Testis (tissue), 3 donors: ENCODE results near the gene ETV7. TPM values are rescaled to one million over a fixed set of nuclear protein-coding genes. Genes with fewer than 3 reads are reported as not detected.

Experiments used
- DNase-seq: peaks from one replicate; pipeline ENCODE4 v3.0.0-alpha.2; 2019
- H3K27ac ChIP-seq, 2 donors: fragments of 200-600 bp; sonication (generic); one replicate each; pipeline ENCODE4 v1.5.1; 2019
- H3K27me3 ChIP-seq: fragments of 200-600 bp; sonication (generic); one replicate; pipeline ENCODE4 v1.5.1; 2019
- H3K36me3 ChIP-seq: fragments of 200-600 bp; sonication (generic); one replicate; pipeline ENCODE4 v1.5.1; 2017; ENCODE audit warnings: low read depth; ENCODE audit errors: missing control alignments
- H3K4me1 ChIP-seq: fragments of 200-600 bp; sonication (generic); one replicate; pipeline ENCODE4 v1.5.1; 2019
- H3K4me3 ChIP-seq, 2 donors: fragments of 200-600 bp; sonication (generic); one replicate each; pipeline ENCODE4 v1.5.1; 2017 to 2019
- H3K9me3 ChIP-seq: fragments of 200-600 bp; sonication (generic); one replicate; pipeline ENCODE4 v1.5.1; 2017
- POLR2A ChIP-seq: fragments of 450-650 bp; IDR thresholded peaks from one replicate; pipeline ENCODE4 v1.6.1; 2017; ENCODE audit warnings: antibody characterized with exemption, mild to moderate bottlenecking, moderate library complexity
- WGBS, 2 donors: methylation state at CpG; one replicate each; pipeline ENCODE4 v1.1.5; 2018; 5-methylcytosine and 5-hydroxymethylcytosine counted together
- intact Hi-C: fragments of 100-400 bp; cut with DNase I; formaldehyde crosslinking; loops from one replicate; pipeline ENCODE4 v1.15.1; 2023; ENCODE audit warnings: low total_unique reads
- polyA plus RNA-seq: library from polyadenylated mRNA; stranded (reverse); fragments of 350-450 nt; fragmentation: Illumina TruSeq; extraction: RNeasy Lipid Tissue Mini Kit (QIAGEN cat#74804); gene quantifications from one replicate; pipeline ENCODE4 v1.2.3, GENCODE V29; 2014; ENCODE audit warnings: low read depth, low replicate concordance; ENCODE audit not compliant: insufficient read depth
- total RNA-seq, 2 donors: library from RNA; depleted of rRNA; stranded (reverse); fragments of >200 nt; gene quantifications; one replicate each; pipeline ENCODE4 v1.2.3, GENCODE V29; 2016
- TF ChIP-seq, protein P1 (sequence below), 3 experiments: fragments of 450-650 bp in 2 of 3; fragments of 200-600 bp in 1 of 3; sonication (generic) in 1 of 3; IDR thresholded peaks; one replicate each; pipeline ENCODE4 v1.5.1; 2016 to 2019; ENCODE audit warnings: antibody characterized with exemption in 3 of 3, mild to moderate bottlenecking in 2 of 3, moderate library complexity in 1 of 3

Gene ETV7
- total and polyA plus RNA-seq, 3 donors from 2014 or later = 0.68 to 2.2 (median 1.3) TPM

- WGBS, 2 donors = 76 to 81% methylated on average over 9 of the region's 9 CpGs
- no peak for DNase-seq
- Histone ChIP-seq H3K4me3 (no peak overlapping the region), H3K27ac (no peak overlapping the region), H3K9me3 (no peaks in the 10 kb centered on the region), H3K36me3 (no peaks in the 10 kb centered on the region), H3K4me1 (peaks cover 4% of the 10 kb centered on the region), H3K27me3 (no peaks in the 10 kb centered on the region)
- intact Hi-C loops = no loop called here
- no peak for TF ChIP-seq POLR2A
- TF ChIP-seq, protein P1, sequence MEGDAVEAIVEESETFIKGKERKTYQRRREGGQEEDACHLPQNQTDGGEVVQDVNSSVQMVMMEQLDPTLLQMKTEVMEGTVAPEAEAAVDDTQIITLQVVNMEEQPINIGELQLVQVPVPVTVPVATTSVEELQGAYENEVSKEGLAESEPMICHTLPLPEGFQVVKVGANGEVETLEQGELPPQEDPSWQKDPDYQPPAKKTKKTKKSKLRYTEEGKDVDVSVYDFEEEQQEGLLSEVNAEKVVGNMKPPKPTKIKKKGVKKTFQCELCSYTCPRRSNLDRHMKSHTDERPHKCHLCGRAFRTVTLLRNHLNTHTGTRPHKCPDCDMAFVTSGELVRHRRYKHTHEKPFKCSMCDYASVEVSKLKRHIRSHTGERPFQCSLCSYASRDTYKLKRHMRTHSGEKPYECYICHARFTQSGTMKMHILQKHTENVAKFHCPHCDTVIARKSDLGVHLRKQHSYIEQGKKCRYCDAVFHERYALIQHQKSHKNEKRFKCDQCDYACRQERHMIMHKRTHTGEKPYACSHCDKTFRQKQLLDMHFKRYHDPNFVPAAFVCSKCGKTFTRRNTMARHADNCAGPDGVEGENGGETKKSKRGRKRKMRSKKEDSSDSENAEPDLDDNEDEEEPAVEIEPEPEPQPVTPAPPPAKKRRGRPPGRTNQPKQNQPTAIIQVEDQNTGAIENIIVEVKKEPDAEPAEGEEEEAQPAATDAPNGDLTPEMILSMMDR (IDR thresholded peaks at IDR 0.05) = no peak
These were observed 5.7 kb downstream of the ETV7 start for GRCh38 chr6:36381502-36382389.

- no peaks in the 10 kb centered on the region for H3K9me3 ChIP-seq
- WGBS, 2 donors = 93 to 94% methylated on average over 4 of the region's 4 CpGs
- no peak overlapping the region for H3K27ac ChIP-seq
- no peak for TF ChIP-seq POLR2A
- TF ChIP-seq, protein P1 (IDR thresholded peaks at IDR 0.05) = no peak
- no peaks in the 10 kb centered on the region for H3K36me3 ChIP-seq
- intact Hi-C loops = no loop called here
- DNase-seq = no peak
- H3K4me3 ChIP-seq = no peak overlapping the region
- H3K4me1 ChIP-seq = no peaks in the 10 kb centered on the region
- no peaks in the 10 kb centered on the region for H3K27me3 ChIP-seq
These were observed 7.3 kb downstream of the ETV7 start for GRCh38 chr6:36380166-36380565.

- Histone ChIP-seq H3K27ac (no peak overlapping the region), H3K4me3 (no peak overlapping the region), H3K27me3 (no peaks in the 10 kb centered on the region), H3K36me3 (no peaks in the 10 kb centered on the region), H3K4me1 (peaks cover 3% of the 10 kb centered on the region), H3K9me3 (no peaks in the 10 kb centered on the region)
- no peak for TF ChIP-seq POLR2A
- TF ChIP-seq, protein P1 (IDR thresholded peaks at IDR 0.05) = no peak
- intact Hi-C loops = no loop called here
- DNase-seq = no peak
- 89 to 91% methylated on average over 10 of the region's 10 CpGs for WGBS, 2 donors
These were observed 8.5 kb downstream of the ETV7 start for GRCh38 chr6:36378936-36379335.

- intact Hi-C loops = no loop called here
- Histone ChIP-seq H3K36me3 (no peaks in the 10 kb centered on the region), H3K27me3 (no peaks in the 10 kb centered on the region), H3K4me1 (peaks cover 8% of the 10 kb centered on the region), H3K4me3 (no peak overlapping the region), H3K9me3 (no peaks in the 10 kb centered on the region), H3K27ac (no peak overlapping the region)
- WGBS, 2 donors = 86 to 96% methylated on average over 4 of the region's 4 CpGs
- no peak for DNase-seq
- TF ChIP-seq POLR2A = no peak
- TF ChIP-seq, protein P1 (IDR thresholded peaks at IDR 0.05) = no peak
These were observed 9.1 kb downstream of the ETV7 start for GRCh38 chr6:36378243-36378920.
